Fibroblast of mammary gland (primary cell): ENCODE data around the gene CTIF.

Experiments used
- DNase-seq: peaks from one replicate; pipeline ENCODE4 v3.0.0-alpha.2; 2010; ENCODE audit warnings: low read depth
- H3K4me3 ChIP-seq: 2 replicates; pipeline ENCODE4 v1.5.1; 2011; ENCODE audit warnings: low read depth, mild to moderate bottlenecking, low read length, moderate library complexity; ENCODE audit not compliant: control insufficient read depth
- CTCF ChIP-seq: conservative IDR thresholded peaks from 2 replicates; pipeline ENCODE4 v1.5.1; 2011; ENCODE audit warnings: low read depth, low read length, inconsistent platforms; ENCODE audit not compliant: control insufficient read depth, insufficient read depth

The CTIF gene

GRCh38 chr18:48803951-48804855 is 265.4 kb downstream of the CTIF start:
- TF ChIP-seq CTCF = no peak
- no peak for DNase-seq
- H3K4me3 ChIP-seq = no peak overlapping the region

DNA sequence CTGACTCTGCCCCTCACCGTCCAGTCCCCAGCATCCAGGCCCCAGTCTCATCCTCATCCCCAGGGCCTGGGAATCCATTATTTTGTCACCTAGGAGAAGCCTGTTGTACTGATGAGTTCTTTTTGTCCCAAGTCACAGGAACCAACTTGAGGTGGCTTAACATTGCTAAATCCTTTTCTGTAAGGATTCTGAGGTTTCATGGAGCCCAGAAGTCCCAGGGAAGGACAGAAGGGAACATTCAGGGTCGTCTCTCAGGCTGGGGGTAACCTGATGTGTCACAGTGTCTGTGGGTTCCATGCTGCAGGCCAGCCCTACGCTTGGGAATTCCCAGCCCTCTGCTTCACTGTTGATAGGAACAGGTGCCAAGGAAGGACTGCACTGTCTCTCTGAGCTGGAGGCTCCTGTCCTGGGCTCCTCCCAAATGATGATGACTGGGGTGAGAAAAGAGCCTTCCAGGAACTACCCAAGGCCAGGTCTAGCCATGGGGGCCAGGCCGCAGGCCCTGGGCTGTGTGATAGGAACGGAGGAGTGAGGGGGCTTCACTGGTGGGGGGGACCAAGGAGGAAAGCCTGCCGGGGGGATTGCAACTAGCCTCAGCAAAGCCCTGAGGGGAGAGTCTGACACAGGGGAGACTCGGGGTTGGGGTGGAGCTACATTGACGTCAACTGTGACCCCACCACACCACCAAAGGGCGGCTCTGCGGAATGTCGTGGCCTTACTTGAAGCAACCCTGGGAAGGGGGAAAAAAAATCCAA is 266.2 kb downstream of the CTIF start:
- DNase-seq = no peak
- TF ChIP-seq CTCF = no peak
- no peak overlapping the region for H3K4me3 ChIP-seq

DNA sequence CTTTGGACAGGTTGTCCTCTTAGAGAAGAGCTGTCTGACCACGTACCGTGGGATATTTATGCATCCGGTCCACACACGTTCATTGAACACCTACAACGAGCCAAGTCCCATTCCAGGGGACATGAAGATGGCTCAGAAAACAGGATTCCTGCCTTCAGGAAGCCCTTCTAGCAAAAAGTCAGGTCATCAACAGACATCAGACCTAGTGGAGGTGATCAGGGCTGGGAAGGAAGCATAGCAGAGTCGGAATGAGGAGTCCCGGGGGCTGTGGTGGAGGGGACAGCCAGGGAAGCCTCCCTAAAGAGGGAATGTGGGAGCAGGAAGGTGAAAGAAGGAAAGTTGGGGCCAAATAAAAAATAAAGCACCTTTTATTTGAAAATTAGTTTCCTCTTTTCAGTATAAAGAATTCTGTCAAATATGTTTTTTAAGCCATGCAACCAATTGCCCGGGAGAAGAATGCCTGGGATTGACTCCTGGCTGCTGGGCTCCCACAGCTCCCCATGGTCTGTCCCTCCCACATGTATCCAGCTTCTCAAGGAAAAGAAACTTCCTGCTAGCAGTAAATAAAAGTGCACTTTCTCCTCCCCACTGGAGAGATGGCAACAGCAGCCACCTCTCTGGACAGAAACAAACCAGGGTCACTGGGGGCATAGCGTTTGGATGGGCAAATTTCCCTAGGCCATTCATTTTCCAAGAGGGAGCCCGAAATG is 267.1 kb downstream of the CTIF start:
- TF ChIP-seq CTCF = no peak
- H3K4me3 ChIP-seq = no peak overlapping the region
- DNase-seq = no peak

GRCh38 chr18:48806551-48807261 is 267.9 kb downstream of the CTIF start:
- TF ChIP-seq CTCF = no peak
- no peak for DNase-seq
- no peak overlapping the region for H3K4me3 ChIP-seq

GRCh38 chr18:48808476-48808875 is 269.6 kb downstream of the CTIF start:
- peak; percentile 32 for DNase-seq
- no peak overlapping the region for H3K4me3 ChIP-seq
- TF ChIP-seq CTCF = no peak

DNA sequence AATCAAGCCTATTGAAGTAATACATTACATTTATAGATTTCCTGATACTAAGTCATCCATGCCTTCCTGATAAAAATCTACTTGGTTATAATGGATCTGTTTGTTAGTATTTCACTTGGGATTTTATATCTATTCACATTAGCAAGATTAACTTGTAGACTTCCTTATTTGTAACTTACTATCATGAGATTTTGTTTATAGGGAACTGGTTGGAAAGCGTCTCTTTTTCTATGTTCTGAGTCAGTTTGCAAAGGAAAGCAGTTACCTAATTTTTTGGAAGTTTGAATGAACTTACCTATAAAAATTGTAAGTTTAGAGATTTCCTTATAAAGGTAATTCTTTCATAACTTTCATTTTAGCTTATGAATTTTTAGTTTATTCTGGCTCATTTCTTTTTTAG is 270.5 kb downstream of the CTIF start:
- TF ChIP-seq CTCF = no peak
- H3K4me3 ChIP-seq = no peak overlapping the region
- no peak for DNase-seq
